Lung (tissue), 12 donors: Measurements from ENCODE around the gene ATP13A2. TPM values are rescaled to one million over a fixed set of nuclear protein-coding genes. Genes with fewer than 3 reads are reported as not detected.

Source experiments
- ATAC-seq: fragments of 200-7000 bp; cut with Tn5 transposase; one replicate; pipeline ENCODE4 v1.9.1; 2020; ENCODE audit warnings: moderate number of reproducible peaks; ENCODE audit not compliant: insufficient read depth, low FRiP score
- DNase-seq, 3 donors: peaks; one replicate each; pipeline ENCODE4 v3.0.0-alpha.2; 2013 to 2017
- H3K27ac ChIP-seq, 2 donors: one replicate each; pipeline ENCODE4 v1.5.1; 2013; ENCODE audit warnings: mild to moderate bottlenecking in 2 of 2, moderate library complexity in 2 of 2, control low read depth in 1 of 2, inconsistent platforms in 1 of 2, low read depth in 1 of 2, low read length in 1 of 2
- H3K27me3 ChIP-seq, 3 donors: one replicate each; pipeline ENCODE4 v1.5.1; 2013; ENCODE audit warnings: low read length in 2 of 3; ENCODE audit not compliant: control insufficient read depth in 3 of 3, insufficient read depth in 3 of 3
- H3K36me3 ChIP-seq, 4 donors: one replicate each; pipeline ENCODE4 v1.5.1; 2013; ENCODE audit warnings: low read length in 4 of 4, mild to moderate bottlenecking in 1 of 4, moderate library complexity in 1 of 4; ENCODE audit not compliant: control insufficient read depth in 4 of 4, insufficient read depth in 4 of 4
- H3K4me1 ChIP-seq, 5 donors: one replicate each; pipeline ENCODE4 v1.5.1; 2013; ENCODE audit warnings: low read length in 5 of 5, mild to moderate bottlenecking in 2 of 5, moderate library complexity in 1 of 5; ENCODE audit not compliant: control insufficient read depth in 5 of 5, insufficient read depth in 5 of 5
- H3K4me3 ChIP-seq: one replicate; pipeline ENCODE4 v1.5.1; 2013; ENCODE audit warnings: mild to moderate bottlenecking, control low read depth, moderate library complexity
- H3K9ac ChIP-seq, 2 donors: one replicate each; pipeline ENCODE4 v1.5.1; 2013; ENCODE audit warnings: low read length in 2 of 2, control low read depth in 1 of 2; ENCODE audit not compliant: insufficient read depth in 1 of 2
- H3K9me3 ChIP-seq, 4 donors: one replicate each; pipeline ENCODE4 v1.5.1; 2013; ENCODE audit warnings: low read length in 3 of 4, mild to moderate bottlenecking in 1 of 4, moderate library complexity in 1 of 4; ENCODE audit not compliant: control insufficient read depth in 4 of 4, insufficient read depth in 3 of 4
- WGBS, 2 donors: extraction: QIAGEN DNeasy Blood & Tissue Kit; methylation state at CpG; one replicate each; pipeline ENCODE4 v1.1.7; 2013; 5-methylcytosine and 5-hydroxymethylcytosine counted together
- polyA plus RNA-seq, 2 donors: library from polyadenylated mRNA; stranded (reverse); fragments of 200-250 nt; gene quantifications; one replicate each; pipeline ENCODE4 v1.2.1, GENCODE V29; 2013
- total RNA-seq, 2 donors: library from RNA; depleted of rRNA in 1 of 2; stranded (reverse); fragments of >200 nt in 1 of 2; gene quantifications; one replicate each; pipeline ENCODE4 v1.2.1, GENCODE V29; 2014 to 2021
- TF ChIP-seq, protein P1 (sequence below): IDR thresholded peaks from 2 replicates; pipeline ENCODE4 v1.5.1; 2012; ENCODE audit warnings: mild to moderate bottlenecking; ENCODE audit errors: control extremely low read depth, extremely low read depth
- donor health status: control.
- donor health status: control.
- donor health status: Bipolar disorder and iron deficiency.
- donor health status: healthy.
- donor health status: DM: yes; HTN: yes; CAD: no.

The ATP13A2 gene
- total and polyA plus RNA-seq, 4 donors, result 20.2 to 50.6 (median 33.3) TPM

DNA sequence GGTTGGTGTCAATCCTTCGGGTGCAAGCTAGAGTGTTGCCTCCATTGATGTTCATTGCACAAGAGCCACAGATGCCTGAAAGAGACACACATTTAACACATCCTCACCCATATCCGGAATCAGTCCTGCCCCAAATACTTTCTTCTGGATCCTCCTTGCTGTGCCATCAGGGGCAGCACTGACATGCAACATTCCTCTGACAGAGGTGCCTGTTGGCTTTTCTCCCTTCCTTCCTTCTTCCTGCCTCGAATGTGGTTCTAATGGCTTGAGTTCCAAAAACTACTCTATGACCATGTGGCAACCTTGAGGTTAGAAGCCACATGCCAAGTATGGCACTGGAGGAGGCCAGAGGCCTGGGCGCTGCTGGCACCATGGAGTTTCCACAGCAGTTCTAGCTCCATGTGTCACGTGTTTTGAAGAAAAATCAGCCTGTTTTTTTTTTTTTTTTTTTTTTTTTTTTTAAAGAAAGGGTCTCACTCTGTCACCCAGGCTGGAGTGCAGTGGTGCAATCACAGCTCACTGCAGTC lies 17.0 kb upstream of the ATP13A2 start:
- TF ChIP-seq, protein P1, sequence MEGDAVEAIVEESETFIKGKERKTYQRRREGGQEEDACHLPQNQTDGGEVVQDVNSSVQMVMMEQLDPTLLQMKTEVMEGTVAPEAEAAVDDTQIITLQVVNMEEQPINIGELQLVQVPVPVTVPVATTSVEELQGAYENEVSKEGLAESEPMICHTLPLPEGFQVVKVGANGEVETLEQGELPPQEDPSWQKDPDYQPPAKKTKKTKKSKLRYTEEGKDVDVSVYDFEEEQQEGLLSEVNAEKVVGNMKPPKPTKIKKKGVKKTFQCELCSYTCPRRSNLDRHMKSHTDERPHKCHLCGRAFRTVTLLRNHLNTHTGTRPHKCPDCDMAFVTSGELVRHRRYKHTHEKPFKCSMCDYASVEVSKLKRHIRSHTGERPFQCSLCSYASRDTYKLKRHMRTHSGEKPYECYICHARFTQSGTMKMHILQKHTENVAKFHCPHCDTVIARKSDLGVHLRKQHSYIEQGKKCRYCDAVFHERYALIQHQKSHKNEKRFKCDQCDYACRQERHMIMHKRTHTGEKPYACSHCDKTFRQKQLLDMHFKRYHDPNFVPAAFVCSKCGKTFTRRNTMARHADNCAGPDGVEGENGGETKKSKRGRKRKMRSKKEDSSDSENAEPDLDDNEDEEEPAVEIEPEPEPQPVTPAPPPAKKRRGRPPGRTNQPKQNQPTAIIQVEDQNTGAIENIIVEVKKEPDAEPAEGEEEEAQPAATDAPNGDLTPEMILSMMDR, result no peak
- H3K36me3 ChIP-seq, result peaks cover 23 to 47% (median 40%) of the 10 kb centered on the region in 4 donors
- H3K9ac ChIP-seq, result no peak overlapping the region
- peaks cover 0 to 6% (median 0%) of the 10 kb centered on the region in 5 donors for H3K4me1 ChIP-seq
- no peaks in the 10 kb centered on the region for H3K9me3 ChIP-seq
- no peak overlapping the region for H3K4me3 ChIP-seq
- peak overlapping the region in 1 of 2 donors; percentile 42 for H3K27ac ChIP-seq
- ATAC-seq (no peak), DNase-seq (no peak)
- no peaks in the 10 kb centered on the region for H3K27me3 ChIP-seq
- WGBS, 2 donors, result 62 to 71% methylated on average over 5 of the region's 5 CpGs

DNA sequence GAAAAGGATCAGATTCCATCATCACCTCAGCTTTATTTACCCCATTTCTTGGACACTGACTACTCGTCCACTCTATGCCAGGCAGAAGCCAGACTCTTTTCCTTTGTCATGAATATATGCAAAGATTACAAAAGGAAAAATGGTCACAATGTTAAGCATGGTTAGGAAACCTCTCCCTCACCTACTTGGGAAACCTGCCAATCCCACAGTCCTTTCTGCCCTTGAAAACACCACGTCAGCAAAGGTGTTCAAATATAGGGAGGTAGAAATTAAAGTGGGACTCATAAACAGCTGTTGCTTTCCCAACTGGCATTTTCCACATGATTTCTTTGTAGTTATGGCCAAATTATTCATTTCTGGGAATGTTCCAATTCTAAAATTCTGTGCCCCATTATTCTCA lies 16.2 kb upstream of the ATP13A2 start:
- Histone ChIP-seq H3K9me3 (no peaks in the 10 kb centered on the region), H3K27ac (no peak overlapping the region), H3K27me3 (no peaks in the 10 kb centered on the region), H3K4me1 (peaks cover 0 to 6% (median 0%) of the 10 kb centered on the region in 5 donors), H3K9ac (no peak overlapping the region), H3K4me3 (no peak overlapping the region), H3K36me3 (peaks cover 28 to 52% (median 41%) of the 10 kb centered on the region in 4 donors)
- ATAC-seq (no peak), DNase-seq (no peak)
- 46 to 47% methylated on average over 2 of the region's 2 CpGs for WGBS, 2 donors
- TF ChIP-seq, protein P1, result no peak

DNA sequence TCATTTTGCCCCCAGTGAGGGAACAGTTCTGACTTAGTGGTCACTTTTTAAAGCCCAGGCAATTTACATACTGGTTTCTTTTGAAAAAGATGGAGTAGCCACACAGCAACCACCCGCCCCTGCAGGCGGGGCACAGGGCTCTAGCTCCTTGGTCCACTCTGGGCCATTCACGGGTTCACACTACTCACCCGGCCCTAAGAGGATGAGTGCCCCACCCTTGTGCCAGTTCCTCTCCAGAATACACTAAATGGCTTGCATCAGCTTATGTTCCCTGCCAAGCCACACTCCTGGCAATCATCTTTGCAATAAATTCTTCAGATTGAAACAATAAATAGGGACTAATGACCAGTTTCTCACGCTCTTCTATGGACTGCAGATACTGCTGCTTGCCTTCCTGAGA lies 15.7 kb upstream of the ATP13A2 start:
- WGBS, 2 donors, result 59 to 81% methylated on average over 5 of the region's 5 CpGs
- ATAC-seq (peak; percentile 58), DNase-seq (no peak)
- H3K4me3 ChIP-seq, result no peak overlapping the region
- H3K9me3 ChIP-seq, result no peaks in the 10 kb centered on the region
- H3K27ac ChIP-seq, result no peak overlapping the region
- peaks cover 28 to 53% (median 40%) of the 10 kb centered on the region in 4 donors for H3K36me3 ChIP-seq
- H3K9ac ChIP-seq, result no peak overlapping the region
- H3K27me3 ChIP-seq, result no peaks in the 10 kb centered on the region
- H3K4me1 ChIP-seq, result peaks cover 0 to 6% (median 0%) of the 10 kb centered on the region in 5 donors
- TF ChIP-seq, protein P1, result no peak

DNA sequence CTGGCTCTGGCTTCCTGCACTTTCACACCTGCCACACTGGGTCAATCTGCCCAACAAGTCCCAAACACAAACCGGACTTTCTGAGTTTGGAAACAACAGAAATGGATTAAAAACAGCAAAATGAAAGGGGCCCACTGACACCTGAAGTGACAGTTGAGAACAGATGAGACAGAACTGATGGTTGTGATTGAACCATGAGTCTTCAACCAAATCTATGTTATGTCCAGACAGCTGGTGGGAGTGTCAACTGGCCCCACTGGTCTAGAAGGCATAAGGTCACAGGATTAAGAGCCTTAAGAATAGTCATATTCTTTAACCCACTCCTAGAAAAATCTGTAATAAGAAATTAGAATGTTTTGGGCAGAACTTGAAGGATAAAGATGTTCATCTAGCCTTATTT lies 13.0 kb upstream of the ATP13A2 start:
- no peak overlapping the region for H3K9ac ChIP-seq
- no peak overlapping the region for H3K4me3 ChIP-seq
- WGBS, 2 donors, result 94 to 100% methylated on average over 1 of the region's 1 CpG
- peaks cover 0 to 6% (median 0%) of the 10 kb centered on the region in 5 donors for H3K4me1 ChIP-seq
- TF ChIP-seq, protein P1, result no peak
- no peak overlapping the region for H3K27ac ChIP-seq
- H3K27me3 ChIP-seq, result no peaks in the 10 kb centered on the region
- ATAC-seq, result no peak
- DNase-seq, result no peak
- no peaks in the 10 kb centered on the region for H3K9me3 ChIP-seq
- peaks cover 41 to 69% (median 47%) of the 10 kb centered on the region in 4 donors for H3K36me3 ChIP-seq
